Lung microvascular endothelial cell (primary cell): ENCODE results near the gene GNG7. TPM values are rescaled to one million over a fixed set of nuclear protein-coding genes. Genes with fewer than 3 reads are reported as not detected.

Experiments used
- DNase-seq, 2 donors: peaks; one replicate each; pipeline versions ENCODE4 v3.0.0 to v3.0.0-alpha.2; 2010; ENCODE audit warnings: low read depth in 2 of 2
- total RNA-seq: library from RNA; depleted of rRNA; stranded (reverse); fragments of >200 nt; gene quantifications from 2 replicates; pipeline ENCODE4 v1.2.1, GENCODE V29; 2014

The GNG7 gene
- total RNA-seq, result 0.87 and 1.2 TPM in 2 replicates

DNA sequence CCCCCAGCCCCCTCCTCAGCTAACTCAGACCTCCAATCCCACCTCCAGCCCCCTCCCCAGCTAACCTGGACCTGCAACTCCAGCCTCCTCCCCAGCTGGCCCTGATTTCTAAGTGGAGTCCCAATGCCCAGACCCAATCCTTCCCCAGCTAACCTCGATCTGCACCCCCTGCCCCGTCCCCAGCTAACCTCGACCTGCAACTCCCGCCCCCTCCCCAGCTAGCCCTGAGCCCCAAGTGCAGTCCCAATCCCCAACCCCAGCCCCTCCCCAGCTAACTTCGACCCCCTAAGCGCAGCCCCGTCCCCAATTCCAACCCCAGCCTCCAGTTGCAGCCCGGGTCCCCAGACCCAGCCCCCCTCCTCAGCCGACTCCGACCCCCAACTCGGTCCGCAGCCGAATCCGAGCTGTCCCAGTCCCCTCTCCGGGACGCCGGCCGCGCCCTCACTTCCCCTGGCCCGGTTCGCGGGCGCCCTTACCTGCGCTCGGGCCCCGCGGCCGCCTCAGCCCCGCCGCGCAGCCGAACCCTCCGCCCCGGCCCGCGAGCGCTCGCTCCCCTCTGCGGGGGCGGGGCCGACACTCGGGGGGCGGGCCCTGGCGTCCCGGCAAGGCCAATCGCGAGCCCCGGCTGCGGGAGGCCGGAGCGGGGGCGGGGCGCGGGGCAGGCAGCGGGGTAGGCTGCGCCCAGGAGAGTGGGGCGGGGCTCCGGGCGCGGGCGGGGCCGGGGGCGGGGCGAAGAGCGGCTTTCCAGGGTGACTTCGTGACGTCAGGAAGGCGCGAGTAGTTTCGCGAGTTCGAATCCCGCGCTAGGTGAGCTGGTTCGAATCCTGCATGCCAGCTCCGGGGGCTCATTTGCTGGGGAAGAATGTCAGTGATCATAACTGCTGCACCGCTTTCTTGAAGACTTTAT lies at the start of gene GNG7:
GNG7 (minus strand) TSS at position 525 of the 907 bp plus-strand sequence. CDS start 182,006 bp downstream, outside the sequence.
- peak; percentile 78 to 94 for DNase-seq

GRCh38 chr19:2751438-2751830 lies 48.9 kb upstream of the GNG7 start:
- no peak for DNase-seq

DNA sequence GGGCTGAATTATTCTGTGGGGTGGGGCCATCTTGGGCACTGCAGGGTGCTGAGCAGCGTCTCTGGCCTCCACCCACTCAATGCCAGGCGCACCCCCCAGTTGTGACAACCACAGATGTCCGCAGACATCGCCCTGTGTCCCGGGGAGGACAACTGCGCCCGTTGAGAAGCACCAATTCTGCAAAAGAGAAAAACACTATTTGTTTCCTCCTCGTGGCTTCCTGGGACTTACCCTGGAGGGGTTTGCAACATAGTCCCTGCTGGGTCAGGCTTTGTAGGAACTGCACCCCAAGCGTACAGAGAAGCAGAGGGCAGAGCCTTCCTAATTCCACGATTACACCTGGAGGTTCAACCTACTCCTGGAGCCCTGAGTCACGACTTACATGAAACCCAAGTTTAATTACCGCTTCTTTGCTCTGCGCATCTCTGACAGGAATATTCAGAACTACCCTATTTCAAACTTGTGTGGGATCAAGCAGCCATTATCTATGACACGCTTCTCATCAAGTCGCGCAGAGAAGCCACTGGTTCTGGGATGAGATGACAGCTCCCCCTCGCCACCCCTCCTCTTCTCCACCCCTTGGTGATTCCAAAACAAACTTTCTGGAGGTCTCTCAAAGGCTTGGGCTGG lies 48.4 kb upstream of the GNG7 start:
- DNase-seq, result no peak

GRCh38 chr19:2747349-2747748 lies 44.9 kb upstream of the GNG7 start:
- no peak for DNase-seq

DNA sequence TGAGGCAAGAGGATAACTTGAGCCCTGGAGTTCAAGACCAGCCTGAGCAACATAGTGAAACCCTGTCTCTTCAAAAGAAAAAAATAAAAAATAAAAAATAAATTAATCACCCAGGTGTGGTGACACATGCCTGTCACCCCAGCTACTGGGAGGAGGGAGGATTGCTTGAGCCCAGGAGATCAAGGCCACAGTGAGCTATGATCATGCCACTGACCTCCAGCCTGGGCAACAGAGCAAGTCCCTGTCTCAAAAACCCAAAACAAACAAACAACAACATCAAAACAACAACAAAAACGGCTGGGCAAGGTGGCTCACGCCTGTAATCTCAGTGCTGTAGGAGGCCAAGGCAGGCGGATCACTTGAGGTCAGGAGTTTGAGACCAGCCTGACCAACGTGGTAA lies 41.6 kb upstream of the GNG7 start:
- no peak for DNase-seq

DNA sequence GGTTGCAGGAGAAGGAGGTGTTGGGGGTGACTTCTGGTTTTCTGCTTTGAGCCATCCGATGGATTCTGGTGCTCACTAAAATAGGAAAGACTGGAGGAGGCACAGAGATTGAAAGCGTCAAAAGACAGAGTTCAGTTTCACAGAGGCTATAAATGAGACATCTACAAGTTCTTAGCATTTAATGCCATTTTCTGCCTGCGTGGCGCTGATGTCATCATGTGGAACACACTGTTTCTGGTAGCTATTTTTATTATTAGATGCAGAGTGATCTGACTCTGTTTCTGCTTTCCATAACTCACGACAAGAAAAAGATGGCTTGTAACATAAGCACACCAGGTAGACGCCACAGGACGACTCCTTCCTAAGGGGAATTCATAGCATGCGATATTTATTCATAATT lies 40.6 kb upstream of the GNG7 start:
- DNase-seq, result no peak

DNA sequence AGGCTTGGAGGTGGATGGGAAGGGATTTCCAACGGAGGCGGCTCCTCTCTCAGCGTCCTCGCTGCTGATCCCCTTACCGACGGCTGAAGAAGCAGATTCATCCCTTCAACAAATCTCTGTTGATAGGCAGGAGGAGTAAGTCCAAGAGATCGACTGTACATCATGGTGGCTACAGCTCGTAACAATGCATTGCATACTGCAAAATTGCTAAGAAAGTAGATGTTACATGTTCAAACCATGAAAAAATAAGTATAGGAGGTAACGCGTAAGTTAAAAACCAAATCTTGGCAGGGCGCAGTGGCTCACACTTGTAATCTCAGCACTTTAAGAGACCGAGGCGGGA lies 37.8 kb upstream of the GNG7 start:
- no peak for DNase-seq

- peak; percentile 98 to 99 for DNase-seq
These were observed 37.3 kb upstream of the GNG7 start, which contains the start of gene SLC39A3 for GRCh38 chr19:2739602-2740313. TSS of gene SLC39A3 (minus strand) at chr19:2740017. CDS start at chr19:2737257, 2,760 bp downstream.

- no peak for DNase-seq
These were observed 34.2 kb upstream of the GNG7 start for GRCh38 chr19:2736550-2737190.

- no peak for DNase-seq
These were observed 32.9 kb upstream of the GNG7 start for GRCh38 chr19:2735374-2735773.

DNA sequence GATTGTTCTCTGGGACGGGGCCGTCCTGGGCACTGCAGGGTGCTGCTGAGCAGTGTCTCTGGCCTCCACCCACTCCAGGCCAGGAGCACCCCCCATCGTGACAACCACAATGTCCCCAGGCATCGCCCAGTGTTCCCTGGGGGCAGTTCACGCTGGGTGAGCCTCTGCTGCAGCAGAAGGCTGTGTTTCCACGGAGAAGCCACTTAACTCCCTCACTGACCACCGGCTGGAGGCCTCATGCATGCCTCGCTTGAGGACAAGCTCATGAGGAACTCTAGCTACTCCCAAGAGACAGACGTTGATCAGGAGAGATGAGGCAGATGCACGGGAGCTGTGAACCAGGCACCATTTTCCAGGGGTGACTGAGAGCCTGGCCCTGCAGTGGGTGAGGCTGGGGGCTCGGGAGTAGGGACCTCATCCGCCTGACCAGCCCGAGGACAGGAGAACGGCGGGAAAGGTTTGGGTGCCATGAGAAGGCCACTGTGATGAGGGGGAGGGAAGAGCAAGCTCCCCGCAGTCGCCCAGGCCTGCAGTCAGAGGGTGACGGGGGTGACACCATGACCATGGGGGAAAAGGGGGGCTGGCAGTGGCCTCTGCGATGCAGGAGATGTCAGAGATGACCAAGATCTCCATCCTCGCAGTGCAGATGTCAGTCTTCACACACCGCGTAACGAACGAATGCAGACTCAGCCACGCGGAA lies 32.2 kb upstream of the GNG7 start:
- DNase-seq, result no peak

DNA sequence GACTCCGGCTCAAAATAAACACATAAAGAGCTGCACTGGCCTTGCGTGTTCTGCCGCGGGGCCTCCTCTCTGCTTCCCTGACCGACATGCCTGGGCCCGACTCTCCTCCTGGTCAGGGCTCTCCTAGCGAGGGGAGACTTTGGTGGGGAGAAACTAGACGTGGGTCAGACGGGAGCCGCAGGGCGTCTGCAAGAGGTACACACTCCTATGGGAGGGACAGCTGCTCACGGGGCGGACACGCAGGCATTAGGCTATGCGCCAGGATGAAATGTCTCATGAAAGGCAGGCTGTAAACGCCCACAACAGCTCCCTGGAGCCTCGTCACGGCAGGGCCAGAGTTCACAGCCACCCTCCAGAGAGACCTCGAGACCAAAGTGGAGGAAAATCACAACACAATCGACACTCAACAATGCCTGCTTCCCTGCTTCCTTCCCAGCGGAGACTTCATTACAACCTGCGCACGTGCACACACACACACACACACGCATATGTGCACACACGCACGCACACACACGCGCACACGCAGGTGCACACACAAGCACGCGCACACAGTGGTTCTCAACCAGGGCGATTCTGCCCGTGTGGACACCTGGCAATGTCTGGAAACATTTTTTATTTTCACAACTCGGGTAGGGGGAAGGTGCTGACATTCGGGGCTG lies 31.6 kb upstream of the GNG7 start:
- DNase-seq, result no peak

- DNase-seq, result no peak
These were observed 30.4 kb upstream of the GNG7 start for GRCh38 chr19:2732883-2733282.

GRCh38 chr19:2732157-2732725 lies 29.7 kb upstream of the GNG7 start:
- no peak for DNase-seq

DNA sequence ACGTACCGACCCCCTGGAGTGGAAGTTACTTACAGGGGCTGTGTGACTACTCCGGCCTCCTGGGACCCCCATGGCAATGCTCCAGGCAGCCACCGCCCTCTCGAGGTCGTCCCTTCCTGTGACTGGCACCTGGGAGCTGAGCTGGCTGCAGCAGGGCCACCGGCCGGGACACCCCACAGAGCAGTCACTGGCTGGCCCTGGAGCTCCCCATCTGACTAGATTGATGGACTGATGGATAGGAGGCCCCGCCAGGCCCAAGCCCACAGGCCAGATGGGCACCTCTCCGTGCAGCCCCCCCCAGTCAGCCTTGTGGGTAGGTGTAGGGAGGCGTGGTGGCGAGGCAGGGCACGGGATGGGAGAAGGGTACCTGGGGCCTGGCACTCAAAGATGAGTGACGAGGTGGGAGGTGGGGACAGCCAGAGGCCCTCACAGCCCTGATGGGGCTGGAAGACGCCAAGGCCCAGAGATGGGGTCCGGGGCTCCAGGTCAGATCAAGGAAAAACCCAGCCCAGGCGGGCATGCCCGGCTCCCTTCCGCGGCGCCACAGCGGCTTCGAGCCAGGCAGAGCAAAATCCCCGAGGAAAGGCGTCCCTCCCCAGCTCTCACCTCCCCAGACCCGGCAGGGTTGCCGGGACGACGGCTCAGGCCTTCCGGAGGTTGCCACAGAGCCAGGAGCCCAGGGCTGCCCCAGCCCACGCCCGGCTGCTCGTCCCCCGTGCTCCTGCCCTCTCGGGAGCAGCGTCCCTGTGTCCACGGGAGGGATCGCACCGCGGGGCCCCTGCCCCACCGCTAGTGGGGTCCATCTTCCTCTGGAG lies 28.9 kb upstream of the GNG7 start:
- no peak for DNase-seq

DNA sequence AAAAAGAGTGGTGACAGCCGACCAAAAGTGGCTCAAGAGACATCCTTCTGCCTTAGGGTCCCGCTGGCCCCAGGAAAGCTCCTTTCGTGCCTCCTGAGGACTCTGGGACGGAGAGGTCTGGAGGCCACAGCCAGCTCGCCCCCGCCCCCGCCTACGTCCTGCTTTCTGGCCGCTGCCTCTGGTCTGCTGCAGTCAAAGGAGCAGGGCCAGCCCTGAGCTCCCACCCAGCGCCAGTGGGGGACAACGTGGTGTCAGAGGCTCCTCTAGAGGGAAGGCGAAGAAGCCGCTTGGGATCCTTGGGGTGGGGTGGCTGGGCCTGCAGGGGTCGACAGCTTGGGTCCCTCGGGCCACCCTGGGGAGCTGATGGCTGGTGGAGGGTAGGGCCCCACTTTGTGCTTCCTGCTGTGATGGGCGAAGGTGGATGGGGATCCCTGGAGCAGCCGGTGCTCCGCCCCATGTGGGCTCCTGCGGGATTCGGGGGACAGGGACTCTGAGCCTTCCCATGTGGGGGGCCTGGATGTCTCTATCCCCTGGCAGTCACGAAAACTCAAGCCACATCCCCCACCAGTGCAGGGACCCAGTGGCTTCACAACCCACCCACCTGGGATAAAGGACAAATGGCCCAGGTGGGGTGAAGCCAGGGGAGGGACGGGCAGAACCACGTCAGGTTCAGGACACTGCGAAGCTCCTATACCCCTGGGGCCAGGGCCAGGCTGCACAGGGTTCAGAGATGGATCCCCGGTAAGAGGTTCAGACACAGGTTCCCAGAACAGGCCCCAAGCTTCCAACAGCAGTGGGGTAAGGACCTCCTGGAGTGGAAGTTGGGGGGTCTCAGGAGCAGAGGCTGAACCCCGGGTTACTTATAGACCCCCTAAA lies 27.7 kb upstream of the GNG7 start:
- no peak for DNase-seq

GRCh38 chr19:2728783-2729387 lies 26.4 kb upstream of the GNG7 start:
- DNase-seq, result no peak

DNA sequence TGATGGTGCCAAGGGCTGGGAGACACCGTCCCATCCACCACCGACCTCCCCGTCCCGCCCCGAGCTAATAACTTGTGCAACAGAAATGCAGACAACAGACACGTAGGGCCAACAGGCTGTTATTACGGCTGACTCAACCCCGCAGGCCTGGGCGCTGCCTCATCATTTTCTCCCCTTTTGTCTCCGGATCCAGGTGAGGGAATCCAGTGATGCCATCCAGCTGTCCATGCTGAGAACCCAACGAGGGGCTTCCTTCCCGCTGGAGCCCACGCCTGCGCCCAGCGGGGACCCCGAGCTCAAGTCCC lies 25.1 kb upstream of the GNG7 start:
- DNase-seq, result no peak
